Measurements from ENCODE around the gene ANKRD23.

DNA sequence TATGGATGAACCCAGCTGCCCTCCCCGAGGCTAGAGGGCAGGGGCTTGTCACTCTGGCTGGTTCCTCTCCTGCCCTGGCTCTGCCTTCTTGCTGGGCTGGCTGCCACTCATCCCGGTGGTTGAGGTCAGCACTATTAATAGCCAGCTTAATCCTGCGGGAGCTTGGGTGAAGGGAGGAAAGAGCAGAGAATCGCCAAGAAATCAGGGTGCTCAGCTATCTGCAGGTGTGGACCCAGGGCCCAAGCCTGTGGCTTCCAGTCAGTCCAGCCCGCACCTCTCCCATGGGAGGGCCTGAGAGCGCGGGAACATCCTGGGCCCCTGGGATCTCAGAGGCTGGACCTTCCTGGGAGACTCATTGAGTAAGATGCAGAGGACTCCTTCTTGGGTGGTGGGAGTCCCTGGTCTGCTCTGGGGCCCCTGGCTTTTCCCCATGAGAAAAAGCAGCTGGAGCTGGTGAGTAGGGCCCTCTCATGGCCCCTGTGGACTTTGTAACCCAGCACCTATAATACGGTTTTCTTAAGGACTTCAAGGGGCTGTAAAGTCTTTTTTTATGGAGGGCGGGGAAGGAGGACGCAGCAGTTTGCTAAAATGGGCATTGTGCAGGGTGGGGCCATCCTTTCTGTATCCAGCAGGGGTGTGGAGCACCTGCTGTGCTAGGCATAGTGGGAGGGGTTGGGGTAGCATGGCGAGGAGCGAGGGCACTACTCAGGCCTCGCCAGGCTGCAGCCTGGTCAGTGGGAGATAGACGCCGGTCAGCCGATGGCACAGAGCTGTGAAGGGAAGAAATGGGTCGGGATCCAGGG is 55.2 kb downstream of the ANKRD23 start:
- no peak for TF ChIP-seq POLR2A (IDR thresholded peaks at IDR 0.05; ENCODE audit: extremely low read depth, insufficient read length)
- TF ChIP-seq, protein P1, sequence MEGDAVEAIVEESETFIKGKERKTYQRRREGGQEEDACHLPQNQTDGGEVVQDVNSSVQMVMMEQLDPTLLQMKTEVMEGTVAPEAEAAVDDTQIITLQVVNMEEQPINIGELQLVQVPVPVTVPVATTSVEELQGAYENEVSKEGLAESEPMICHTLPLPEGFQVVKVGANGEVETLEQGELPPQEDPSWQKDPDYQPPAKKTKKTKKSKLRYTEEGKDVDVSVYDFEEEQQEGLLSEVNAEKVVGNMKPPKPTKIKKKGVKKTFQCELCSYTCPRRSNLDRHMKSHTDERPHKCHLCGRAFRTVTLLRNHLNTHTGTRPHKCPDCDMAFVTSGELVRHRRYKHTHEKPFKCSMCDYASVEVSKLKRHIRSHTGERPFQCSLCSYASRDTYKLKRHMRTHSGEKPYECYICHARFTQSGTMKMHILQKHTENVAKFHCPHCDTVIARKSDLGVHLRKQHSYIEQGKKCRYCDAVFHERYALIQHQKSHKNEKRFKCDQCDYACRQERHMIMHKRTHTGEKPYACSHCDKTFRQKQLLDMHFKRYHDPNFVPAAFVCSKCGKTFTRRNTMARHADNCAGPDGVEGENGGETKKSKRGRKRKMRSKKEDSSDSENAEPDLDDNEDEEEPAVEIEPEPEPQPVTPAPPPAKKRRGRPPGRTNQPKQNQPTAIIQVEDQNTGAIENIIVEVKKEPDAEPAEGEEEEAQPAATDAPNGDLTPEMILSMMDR (IDR thresholded peaks at IDR 0.05; ENCODE audit: low read depth, low read length): no peak
